Astrocyte of the spinal cord (primary cell): ENCODE data around the gene VWC2.

Source experiments
- DNase-seq: peaks from one replicate; pipeline ENCODE4 v3.0.0; 2011; ENCODE audit warnings: low read depth, low spot score
- H3K4me3 ChIP-seq: 2 replicates; pipeline ENCODE4 v1.5.1; 2011; ENCODE audit warnings: low read depth, mild to moderate bottlenecking, low read length, moderate library complexity
- CTCF ChIP-seq: IDR thresholded peaks from 2 replicates; pipeline ENCODE4 v1.5.1; 2012; ENCODE audit warnings: low read depth, mild to moderate bottlenecking, low read length, inconsistent platforms
- in situ Hi-C: cut with HindIII; loops from 2 replicates; pipeline ENCODE4 v1.10.0; 2017; ENCODE audit warnings: low sequenced_read_pairs

The VWC2 gene

GRCh38 chr7:49789736-49790135 lies 16.3 kb downstream of the VWC2 start:
- TF ChIP-seq CTCF: no peak
- no peak overlapping the region for H3K4me3 ChIP-seq
- in situ Hi-C loops: no loop called here
- no peak for DNase-seq

DNA sequence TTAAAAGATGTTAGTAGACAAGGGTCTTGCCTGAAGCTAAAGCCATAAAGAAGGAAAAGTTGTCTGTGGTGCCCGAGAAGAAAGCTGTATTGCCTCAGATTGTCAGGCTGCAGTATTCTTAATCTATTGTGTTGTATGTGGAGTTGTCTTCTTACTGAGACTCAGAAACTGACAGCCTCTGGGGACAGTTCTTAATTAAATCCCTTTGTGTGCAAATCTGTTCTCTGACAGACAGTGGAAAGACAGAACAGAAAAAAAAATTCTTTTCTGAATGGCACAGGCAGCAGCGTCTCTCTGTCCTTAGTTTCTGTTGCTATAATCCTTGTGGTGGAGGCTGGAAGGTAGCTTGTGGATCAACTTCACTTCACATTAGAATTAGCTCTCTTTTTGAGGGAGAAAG lies 16.8 kb downstream of the VWC2 start:
- in situ Hi-C loops: no loop called here
- DNase-seq: no peak
- TF ChIP-seq CTCF: no peak
- no peak overlapping the region for H3K4me3 ChIP-seq

DNA sequence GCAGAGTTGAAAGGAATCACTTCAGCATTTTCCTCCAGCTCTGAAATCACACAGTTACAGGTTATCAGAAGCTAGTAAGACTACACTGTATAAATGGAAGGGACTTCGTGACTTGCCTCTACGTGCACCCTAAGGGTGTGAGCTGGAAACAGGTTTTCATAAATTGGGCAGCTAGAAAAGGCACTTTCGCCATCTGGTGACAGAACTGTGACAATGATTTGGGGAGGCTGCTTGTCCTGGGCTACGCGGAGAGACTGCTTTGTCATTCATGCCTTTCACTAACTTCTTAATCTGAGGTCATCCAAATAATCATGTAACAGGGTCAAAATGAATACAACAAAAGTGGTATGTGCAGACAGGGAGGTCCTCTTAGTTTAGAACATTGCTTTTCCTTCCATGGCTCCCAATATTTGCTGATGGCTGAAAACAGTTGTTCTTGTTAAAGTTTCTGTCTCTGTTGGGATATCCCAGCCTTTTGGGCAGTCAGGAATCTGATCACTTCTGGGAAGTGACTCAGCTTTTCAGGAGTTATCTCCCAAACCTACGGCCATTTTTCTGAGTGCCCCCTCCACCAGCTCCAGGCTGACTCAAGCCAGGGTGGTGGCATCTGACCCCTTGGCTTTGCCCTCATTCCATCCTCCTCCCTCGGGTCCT lies 17.8 kb downstream of the VWC2 start:
- no peak overlapping the region for H3K4me3 ChIP-seq

GRCh38 chr7:49797987-49798660 lies 24.7 kb downstream of the VWC2 start:
- no peak overlapping the region for H3K4me3 ChIP-seq
- no peak for DNase-seq
- no peak for TF ChIP-seq CTCF
- in situ Hi-C loops: no loop called here

More for the DNA sequence above, 17.8 kb downstream of the VWC2 start:
- TF ChIP-seq CTCF: no peak
- in situ Hi-C loops: no loop called here
- DNase-seq: no peak

DNA sequence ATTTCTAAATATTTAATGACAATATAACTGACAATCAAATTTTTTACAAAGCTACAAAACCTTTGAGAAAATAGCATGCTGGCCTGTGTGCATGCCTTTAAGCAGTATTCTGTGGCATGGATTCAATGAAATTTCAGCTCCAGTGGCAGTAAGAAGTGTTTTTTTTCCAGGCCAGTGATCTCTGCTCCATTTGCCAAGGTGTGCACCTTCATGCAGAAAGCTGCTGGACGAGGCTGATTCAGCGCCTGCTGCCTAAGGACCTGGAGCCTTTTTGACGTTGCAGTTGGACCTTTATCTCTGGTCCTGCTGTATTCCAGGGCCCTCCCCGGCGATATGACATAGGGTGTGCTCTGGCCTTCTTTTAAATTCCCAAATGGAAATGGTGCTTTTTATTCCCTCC lies 26.6 kb downstream of the VWC2 start:
- H3K4me3 ChIP-seq: no peak overlapping the region
- in situ Hi-C loops: no loop called here
- no peak for DNase-seq
- no peak for TF ChIP-seq CTCF

DNA sequence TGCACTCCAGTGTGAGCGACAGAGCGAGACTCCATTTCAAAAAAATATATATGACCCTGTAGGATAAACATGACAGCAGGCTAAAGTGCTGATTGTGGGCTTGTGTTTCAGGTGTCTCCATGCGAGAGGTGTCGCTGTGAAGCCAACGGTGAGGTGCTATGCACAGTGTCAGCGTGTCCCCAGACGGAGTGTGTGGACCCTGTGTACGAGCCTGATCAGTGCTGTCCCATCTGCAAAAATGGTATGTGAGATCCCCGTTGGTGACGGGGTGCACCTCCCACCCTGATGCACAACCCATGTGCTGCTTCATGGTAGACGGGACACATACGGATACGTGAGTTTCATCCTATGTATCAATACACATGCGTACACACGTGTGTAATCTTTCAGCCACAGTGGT lies 29.2 kb downstream of the VWC2 start:
- TF ChIP-seq CTCF: no peak
- DNase-seq: no peak
- in situ Hi-C loops: no loop called here
- no peak overlapping the region for H3K4me3 ChIP-seq
